ENCODE results near the gene HOXB8.

DNA sequence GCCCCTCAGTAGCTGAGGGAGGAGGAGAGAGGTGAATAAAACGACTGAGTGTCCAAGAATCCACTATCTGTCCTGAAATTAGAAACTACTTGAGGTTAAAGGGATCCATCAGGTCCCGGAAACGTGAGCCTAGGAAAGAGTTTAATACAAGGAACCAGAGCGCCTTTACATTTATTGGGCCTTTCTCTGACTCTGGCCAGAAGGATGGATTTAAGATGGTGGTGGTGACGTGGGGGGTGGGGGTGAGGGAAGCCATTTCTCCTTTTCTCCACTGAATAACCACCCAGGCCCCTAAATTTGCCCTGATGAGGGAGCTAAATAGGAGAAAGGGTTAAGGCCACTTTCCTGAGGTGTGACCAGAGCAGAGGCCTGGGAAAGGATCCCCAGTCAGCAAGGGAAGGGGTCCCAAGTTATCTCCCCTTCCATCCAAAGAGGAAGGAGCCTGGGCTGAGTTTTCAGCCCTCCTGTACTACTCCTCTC lies 12.1 kb upstream of the HOXB8 start:
- TF ChIP-seq, protein P1, sequence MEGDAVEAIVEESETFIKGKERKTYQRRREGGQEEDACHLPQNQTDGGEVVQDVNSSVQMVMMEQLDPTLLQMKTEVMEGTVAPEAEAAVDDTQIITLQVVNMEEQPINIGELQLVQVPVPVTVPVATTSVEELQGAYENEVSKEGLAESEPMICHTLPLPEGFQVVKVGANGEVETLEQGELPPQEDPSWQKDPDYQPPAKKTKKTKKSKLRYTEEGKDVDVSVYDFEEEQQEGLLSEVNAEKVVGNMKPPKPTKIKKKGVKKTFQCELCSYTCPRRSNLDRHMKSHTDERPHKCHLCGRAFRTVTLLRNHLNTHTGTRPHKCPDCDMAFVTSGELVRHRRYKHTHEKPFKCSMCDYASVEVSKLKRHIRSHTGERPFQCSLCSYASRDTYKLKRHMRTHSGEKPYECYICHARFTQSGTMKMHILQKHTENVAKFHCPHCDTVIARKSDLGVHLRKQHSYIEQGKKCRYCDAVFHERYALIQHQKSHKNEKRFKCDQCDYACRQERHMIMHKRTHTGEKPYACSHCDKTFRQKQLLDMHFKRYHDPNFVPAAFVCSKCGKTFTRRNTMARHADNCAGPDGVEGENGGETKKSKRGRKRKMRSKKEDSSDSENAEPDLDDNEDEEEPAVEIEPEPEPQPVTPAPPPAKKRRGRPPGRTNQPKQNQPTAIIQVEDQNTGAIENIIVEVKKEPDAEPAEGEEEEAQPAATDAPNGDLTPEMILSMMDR (IDR thresholded peaks at IDR 0.05; ENCODE audit: insufficient read depth, low read length, poor library complexity, severe bottlenecking): no peak
- TF ChIP-seq EZH2phosphoT487 (conservative IDR thresholded peaks at IDR 0.05; ENCODE audit: low read length): no peak

All from SU-DHL-6 (cell line).